Panc1 (cell line): ENCODE data around the gene ENOX1. TPM values are rescaled to one million over a fixed set of nuclear protein-coding genes. Genes with fewer than 3 reads are reported as not detected.

Experiments used
- ATAC-seq: fragments of 200-7000 bp; cut with Tn5 transposase; 2 replicates; pipeline ENCODE4 v1.9.1; 2020; ENCODE audit warnings: mild to moderate bottlenecking, moderate library complexity
- BruUV-seq: library from RNA; stranded (reverse); fragments of 400-500 nt; replicated peaks from 2 replicates; lab custom pipeline; 2021; lab: Mats Ljungman, UMichigan
- CTCF ChIA-PET: fragments of 300-600 bp; sonication (Branson Sonifier 250); formaldehyde crosslinking; loops from one replicate; lab custom pipeline; 2022; ENCODE audit warnings: antibody characterized with exemption; lab: Charles Lee
- POLR2A ChIA-PET: fragments of 300-600 bp; sonication (Branson Sonifier 250); formaldehyde crosslinking; loops from one replicate; lab custom pipeline; 2022; ENCODE audit warnings: antibody characterized with exemption; lab: Charles Lee
- DNase-seq: peaks from one replicate; pipeline ENCODE4 v3.0.0-alpha.2; 2010; ENCODE audit warnings: low read depth, low spot score
- H3K27ac ChIP-seq: 2 replicates; pipeline ENCODE4 v1.5.1; 2011; ENCODE audit warnings: mild to moderate bottlenecking, low read length, inconsistent platforms
- H3K27me3 ChIP-seq: fragments of 200-500 bp; sonication (Bioruptor generic); 2 replicates; pipeline ENCODE4 v1.6.0; 2014; ENCODE audit warnings: low read length, inconsistent platforms; ENCODE audit not compliant: control insufficient read depth, insufficient read depth
- H3K36me3 ChIP-seq: fragments of 200-500 bp; sonication (Bioruptor generic); 2 replicates; pipeline ENCODE4 v1.5.1; 2014; ENCODE audit warnings: inconsistent platforms, mild to moderate bottlenecking, low read length, moderate library complexity; ENCODE audit not compliant: control insufficient read depth, insufficient read depth
- H3K4me1 ChIP-seq: 2 replicates; pipeline ENCODE4 v1.5.1; 2011; ENCODE audit warnings: inconsistent platforms, mild to moderate bottlenecking, low read length, moderate library complexity; ENCODE audit not compliant: control insufficient read depth, insufficient read depth
- H3K4me3 ChIP-seq, 2 experiments: 2 replicates each; pipeline ENCODE4 v1.5.1; 2011 to 2012; ENCODE audit warnings: low read depth in 2 of 2, low read length in 2 of 2, mild to moderate bottlenecking in 2 of 2, inconsistent platforms in 1 of 2, moderate library complexity in 1 of 2
- H3K9me3 ChIP-seq: fragments of 200-500 bp; sonication (Bioruptor generic); 2 replicates; pipeline ENCODE4 v1.5.1; 2014; ENCODE audit warnings: low read depth, mild to moderate bottlenecking, inconsistent platforms, low read length, moderate library complexity; ENCODE audit not compliant: control insufficient read depth, insufficient read depth
- POLR2AphosphoS5 ChIP-seq: IDR thresholded peaks from 2 replicates; pipeline ENCODE4 v1.6.1; 2012; ENCODE audit warnings: mild to moderate bottlenecking, low read depth, low read length, moderate library complexity
- SIN3A ChIP-seq: IDR thresholded peaks from 2 replicates; pipeline ENCODE4 v1.6.1; 2012; ENCODE audit warnings: low read depth, mild to moderate bottlenecking, low read length, moderate library complexity, borderline replicate concordance; ENCODE audit not compliant: insufficient read depth
- TCF7L2 ChIP-seq: IDR thresholded peaks from 2 replicates; pipeline ENCODE4 v1.6.1; 2011; ENCODE audit warnings: mild to moderate bottlenecking, low read depth, low read length, inconsistent platforms
- in situ Hi-C: cut with HindIII; loops from 2 replicates; pipeline ENCODE4 v1.10.0; 2016; ENCODE audit warnings: low sequenced_read_pairs, low pct_unique_long_range_greater_than_20kb
- intact Hi-C: fragments of 100-400 bp; cut with micrococcal nuclease; formaldehyde crosslinking; loops from one replicate; pipeline ENCODE4 v1.10.0; 2022; ENCODE audit not compliant: unreplicated experiment
- total RNA-seq: library from RNA; stranded (reverse); gene quantifications from one replicate; pipeline ENCODE4 v1.2.1, GENCODE V29; 2021; ENCODE audit not compliant: unreplicated experiment
- TF ChIP-seq, protein P1 (sequence below), 2 experiments: IDR thresholded peaks; 2 replicates each; pipeline ENCODE4 v1.6.1; 2011 to 2012; ENCODE audit warnings: low read depth in 2 of 2, control low read depth in 1 of 2, low read length in 1 of 2, mild to moderate bottlenecking in 1 of 2, moderate library complexity in 1 of 2; ENCODE audit not compliant: insufficient read depth in 1 of 2
- TF ChIP-seq, protein P2 (sequence below): fragments of 450-650 bp; IDR thresholded peaks from 2 replicates; pipeline ENCODE4 v1.5.1; 2017; ENCODE audit warnings: mild to moderate bottlenecking

ENOX1 gene
- total RNA-seq, 1 experiment from 2014 or later = 0.23 TPM

DNA sequence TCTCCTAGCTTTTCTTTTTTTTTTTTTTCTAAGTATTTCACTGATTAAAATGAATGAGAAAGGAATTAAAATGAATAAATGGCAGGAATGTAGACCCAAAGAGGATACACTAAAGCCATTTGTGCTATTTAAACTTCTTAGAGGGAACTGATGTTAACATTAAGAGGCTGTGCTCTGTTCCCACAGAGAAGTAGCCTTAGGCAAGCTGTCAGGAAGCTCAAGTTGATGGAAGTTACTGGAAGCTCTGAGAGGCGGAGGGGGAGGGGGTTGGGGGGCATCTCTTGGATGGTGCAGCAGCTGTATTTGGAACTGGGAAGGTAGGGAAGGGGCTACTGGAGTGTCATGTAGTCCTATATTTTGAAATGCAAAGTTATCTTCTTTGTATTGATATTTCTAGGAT is 595.2 kb downstream of the ENOX1 start:
- in situ Hi-C loops = no loop called here
- Histone ChIP-seq H3K27me3 (no peaks in the 10 kb centered on the region), H3K4me1 (no peaks in the 10 kb centered on the region), H3K36me3 (no peaks in the 10 kb centered on the region), H3K27ac (no peak overlapping the region), H3K9me3 (no peaks in the 10 kb centered on the region), H3K4me3 (no peak overlapping the region)
- DNase-seq = no peak
- intact Hi-C loops = no loop called here
- ATAC-seq = no peak
- POLR2A ChIA-PET = interaction anchor here (0.6 kb wide), 3 partner anchors 34 to 1220 kb away, joined by 3 to 5 read pairs (median 3); no protein-coding TSS in a partner anchor
- TF ChIP-seq TCF7L2 (no peak), POLR2AphosphoS5 (no peak), SIN3A (no peak)
- TF ChIP-seq, protein P1, sequence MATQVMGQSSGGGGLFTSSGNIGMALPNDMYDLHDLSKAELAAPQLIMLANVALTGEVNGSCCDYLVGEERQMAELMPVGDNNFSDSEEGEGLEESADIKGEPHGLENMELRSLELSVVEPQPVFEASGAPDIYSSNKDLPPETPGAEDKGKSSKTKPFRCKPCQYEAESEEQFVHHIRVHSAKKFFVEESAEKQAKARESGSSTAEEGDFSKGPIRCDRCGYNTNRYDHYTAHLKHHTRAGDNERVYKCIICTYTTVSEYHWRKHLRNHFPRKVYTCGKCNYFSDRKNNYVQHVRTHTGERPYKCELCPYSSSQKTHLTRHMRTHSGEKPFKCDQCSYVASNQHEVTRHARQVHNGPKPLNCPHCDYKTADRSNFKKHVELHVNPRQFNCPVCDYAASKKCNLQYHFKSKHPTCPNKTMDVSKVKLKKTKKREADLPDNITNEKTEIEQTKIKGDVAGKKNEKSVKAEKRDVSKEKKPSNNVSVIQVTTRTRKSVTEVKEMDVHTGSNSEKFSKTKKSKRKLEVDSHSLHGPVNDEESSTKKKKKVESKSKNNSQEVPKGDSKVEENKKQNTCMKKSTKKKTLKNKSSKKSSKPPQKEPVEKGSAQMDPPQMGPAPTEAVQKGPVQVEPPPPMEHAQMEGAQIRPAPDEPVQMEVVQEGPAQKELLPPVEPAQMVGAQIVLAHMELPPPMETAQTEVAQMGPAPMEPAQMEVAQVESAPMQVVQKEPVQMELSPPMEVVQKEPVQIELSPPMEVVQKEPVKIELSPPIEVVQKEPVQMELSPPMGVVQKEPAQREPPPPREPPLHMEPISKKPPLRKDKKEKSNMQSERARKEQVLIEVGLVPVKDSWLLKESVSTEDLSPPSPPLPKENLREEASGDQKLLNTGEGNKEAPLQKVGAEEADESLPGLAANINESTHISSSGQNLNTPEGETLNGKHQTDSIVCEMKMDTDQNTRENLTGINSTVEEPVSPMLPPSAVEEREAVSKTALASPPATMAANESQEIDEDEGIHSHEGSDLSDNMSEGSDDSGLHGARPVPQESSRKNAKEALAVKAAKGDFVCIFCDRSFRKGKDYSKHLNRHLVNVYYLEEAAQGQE (IDR thresholded peaks at IDR 0.05; ENCODE audit: insufficient read depth in 1 of 2, low read depth in 2 of 2, low read length in 1 of 2) = no peak
- TF ChIP-seq, protein P2, sequence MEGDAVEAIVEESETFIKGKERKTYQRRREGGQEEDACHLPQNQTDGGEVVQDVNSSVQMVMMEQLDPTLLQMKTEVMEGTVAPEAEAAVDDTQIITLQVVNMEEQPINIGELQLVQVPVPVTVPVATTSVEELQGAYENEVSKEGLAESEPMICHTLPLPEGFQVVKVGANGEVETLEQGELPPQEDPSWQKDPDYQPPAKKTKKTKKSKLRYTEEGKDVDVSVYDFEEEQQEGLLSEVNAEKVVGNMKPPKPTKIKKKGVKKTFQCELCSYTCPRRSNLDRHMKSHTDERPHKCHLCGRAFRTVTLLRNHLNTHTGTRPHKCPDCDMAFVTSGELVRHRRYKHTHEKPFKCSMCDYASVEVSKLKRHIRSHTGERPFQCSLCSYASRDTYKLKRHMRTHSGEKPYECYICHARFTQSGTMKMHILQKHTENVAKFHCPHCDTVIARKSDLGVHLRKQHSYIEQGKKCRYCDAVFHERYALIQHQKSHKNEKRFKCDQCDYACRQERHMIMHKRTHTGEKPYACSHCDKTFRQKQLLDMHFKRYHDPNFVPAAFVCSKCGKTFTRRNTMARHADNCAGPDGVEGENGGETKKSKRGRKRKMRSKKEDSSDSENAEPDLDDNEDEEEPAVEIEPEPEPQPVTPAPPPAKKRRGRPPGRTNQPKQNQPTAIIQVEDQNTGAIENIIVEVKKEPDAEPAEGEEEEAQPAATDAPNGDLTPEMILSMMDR = no peak
- CTCF ChIA-PET = no interaction called here
- no TSS peak for BruUV-seq

DNA sequence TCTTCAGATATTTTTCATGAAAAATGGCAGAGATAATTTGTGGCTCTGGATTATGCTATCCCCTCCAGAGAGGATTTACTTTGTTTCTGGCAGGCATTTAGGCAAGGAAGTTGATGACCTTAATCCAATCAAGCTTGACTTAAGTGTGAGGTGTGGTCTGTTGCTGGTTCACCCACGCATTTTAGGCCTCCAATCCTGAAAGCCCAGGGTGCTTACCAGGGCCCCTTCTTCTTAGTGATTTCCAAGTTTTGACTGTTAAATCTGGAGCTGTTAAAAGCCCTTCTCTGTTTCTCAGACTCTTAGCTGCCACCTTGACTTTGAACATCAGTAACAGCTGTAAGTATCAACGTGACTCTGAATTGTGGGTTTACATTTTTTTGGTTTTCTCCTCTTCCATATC is 601.5 kb downstream of the ENOX1 start:
- POLR2A ChIA-PET = no interaction called here
- TF ChIP-seq, protein P2 = no peak
- TF ChIP-seq TCF7L2 (no peak), POLR2AphosphoS5 (no peak), SIN3A (no peak)
- TF ChIP-seq, protein P1 (IDR thresholded peaks at IDR 0.05; ENCODE audit: insufficient read depth in 1 of 2, low read depth in 2 of 2, low read length in 1 of 2) = no peak
- BruUV-seq = no TSS peak
- CTCF ChIA-PET = no interaction called here
- in situ Hi-C loops = no loop called here
- Histone ChIP-seq H3K9me3 (no peaks in the 10 kb centered on the region), H3K36me3 (no peaks in the 10 kb centered on the region), H3K4me3 (no peak overlapping the region), H3K27me3 (no peaks in the 10 kb centered on the region), H3K27ac (no peak overlapping the region), H3K4me1 (no peaks in the 10 kb centered on the region)
- ATAC-seq = no peak
- intact Hi-C loops = no loop called here
- no peak for DNase-seq
